Measurements from ENCODE around the gene CEACAM19.
"Not testable (repeated sequence)": the region's sequence is repeated elsewhere in the genome, so short reads cannot be mapped to it uniquely, and the experiment has no call there.

Gene CEACAM19

GRCh38 chr19:44671400-44671799, at the start of gene CEACAM19:
Gene CEACAM19 (plus strand): TSS chr19:44671482. CDS start chr19:44671932, 450 bp downstream.
- in situ Hi-C loops (cut with MboI; ENCODE audit: low sequenced_read_pairs) = no loop called here

GRCh38 chr19:44623080-44623479, 48.2 kb upstream of the CEACAM19 start:
- in situ Hi-C loops (cut with MboI; ENCODE audit: low sequenced_read_pairs) = no loop called here

GRCh38 chr19:44623626-44624025, 47.7 kb upstream of the CEACAM19 start:
- in situ Hi-C loops (cut with MboI; ENCODE audit: low sequenced_read_pairs) = no loop called here

GRCh38 chr19:44624840-44625354, 46.4 kb upstream of the CEACAM19 start:
- in situ Hi-C loops (cut with MboI; ENCODE audit: low sequenced_read_pairs) = no loop called here

- in situ Hi-C loops (cut with MboI; ENCODE audit: low sequenced_read_pairs) = not testable (repeated sequence)
These were observed 45.6 kb upstream of the CEACAM19 start for GRCh38 chr19:44625637-44626036.

GRCh38 chr19:44626048-44626624, 45.1 kb upstream of the CEACAM19 start:
- in situ Hi-C loops (cut with MboI; ENCODE audit: low sequenced_read_pairs) = no loop called here

GRCh38 chr19:44627631-44628030, 43.7 kb upstream of the CEACAM19 start:
- in situ Hi-C loops (cut with MboI; ENCODE audit: low sequenced_read_pairs) = no loop called here

- in situ Hi-C loops (cut with MboI; ENCODE audit: low sequenced_read_pairs) = no loop called here
These were observed 42.5 kb upstream of the CEACAM19 start for GRCh38 chr19:44628793-44629192.

- in situ Hi-C loops (cut with MboI; ENCODE audit: low sequenced_read_pairs) = not testable (repeated sequence)
These were observed 39.7 kb upstream of the CEACAM19 start for GRCh38 chr19:44631611-44632010.

GRCh38 chr19:44634058-44634457, 37.2 kb upstream of the CEACAM19 start:
- in situ Hi-C loops (cut with MboI; ENCODE audit: low sequenced_read_pairs) = not testable (repeated sequence)

- in situ Hi-C loops (cut with MboI; ENCODE audit: low sequenced_read_pairs) = no loop called here
These were observed 36.5 kb upstream of the CEACAM19 start for GRCh38 chr19:44634785-44635184.

GRCh38 chr19:44635581-44636438, 35.5 kb upstream of the CEACAM19 start:
- in situ Hi-C loops (cut with MboI; ENCODE audit: low sequenced_read_pairs) = no loop called here

- in situ Hi-C loops (cut with MboI; ENCODE audit: low sequenced_read_pairs) = no loop called here
These were observed 34.6 kb upstream of the CEACAM19 start for GRCh38 chr19:44636439-44637389.

- in situ Hi-C loops (cut with MboI; ENCODE audit: low sequenced_read_pairs) = no loop called here
These were observed 33.9 kb upstream of the CEACAM19 start for GRCh38 chr19:44637390-44637764.

- in situ Hi-C loops (cut with MboI; ENCODE audit: low sequenced_read_pairs) = no loop called here
These were observed 30.8 kb upstream of the CEACAM19 start for GRCh38 chr19:44640518-44640917.

- in situ Hi-C loops (cut with MboI; ENCODE audit: low sequenced_read_pairs) = no loop called here
These were observed 29.6 kb upstream of the CEACAM19 start for GRCh38 chr19:44641501-44642265.

GRCh38 chr19:44642377-44642776, 28.9 kb upstream of the CEACAM19 start:
- in situ Hi-C loops (cut with MboI; ENCODE audit: low sequenced_read_pairs) = no loop called here

- in situ Hi-C loops (cut with MboI; ENCODE audit: low sequenced_read_pairs) = no loop called here
These were observed 27.5 kb upstream of the CEACAM19 start, which contains the start of gene PVR for GRCh38 chr19:44643605-44644401. Gene PVR (plus strand): TSS chr19:44643910. CDS start chr19:44644097, 187 bp downstream.

- in situ Hi-C loops (cut with MboI; ENCODE audit: low sequenced_read_pairs) = no loop called here
These were observed 26.8 kb upstream of the CEACAM19 start for GRCh38 chr19:44644402-44645016.

Data from HL-60/S4 treated with retinoic acid at 250 ng/mL for 4 days and 3 days (cell line).